ENCODE results near the gene MAPK8IP1.
A peak's percentile ranks its signal among the peaks of the same experiment; 100 is the strongest.
"Not testable (repeated sequence)": the region's sequence is repeated elsewhere in the genome, so short reads cannot be mapped to it uniquely, and the experiment has no call there.

The MAPK8IP1 gene

GRCh38 chr11:45892856-45893255 is 7.4 kb downstream of the MAPK8IP1 start:
- no peak for DNase-seq

- DNase-seq: no peak
These were observed 9.2 kb downstream of the MAPK8IP1 start for GRCh38 chr11:45894555-45895247.

GRCh38 chr11:45895553-45896259 is 10.3 kb downstream of the MAPK8IP1 start:
- no peak for DNase-seq

GRCh38 chr11:45896422-45896984 is 11.1 kb downstream of the MAPK8IP1 start:
- DNase-seq: peak; percentile 44

- no peak for DNase-seq
These were observed 12.1 kb downstream of the MAPK8IP1 start for GRCh38 chr11:45897556-45897955.

- no peak for DNase-seq
These were observed 13.6 kb downstream of the MAPK8IP1 start for GRCh38 chr11:45899086-45899447.

GRCh38 chr11:45899448-45900174 is 14.2 kb downstream of the MAPK8IP1 start:
- peak; percentile 16 for DNase-seq

GRCh38 chr11:45900175-45900800 is 14.8 kb downstream of the MAPK8IP1 start:
- not testable (repeated sequence) for DNase-seq

- no peak for DNase-seq
These were observed 15.6 kb downstream of the MAPK8IP1 start for GRCh38 chr11:45900916-45901617.

GRCh38 chr11:45901626-45902025 is 16.2 kb downstream of the MAPK8IP1 start:
- no peak for DNase-seq

GRCh38 chr11:45902452-45903380 is 17.3 kb downstream of the MAPK8IP1 start:
- DNase-seq: no peak

- DNase-seq: no peak
These were observed 19.0 kb downstream of the MAPK8IP1 start for GRCh38 chr11:45904309-45904915.

GRCh38 chr11:45905095-45905494 is 19.6 kb downstream of the MAPK8IP1 start:
- DNase-seq: no peak

GRCh38 chr11:45905576-45905975 is 20.1 kb downstream of the MAPK8IP1 start:
- DNase-seq: not testable (repeated sequence)

GRCh38 chr11:45906096-45906682 is 20.7 kb downstream of the MAPK8IP1 start:
- no peak for DNase-seq

GRCh38 chr11:45906965-45907611 is 21.6 kb downstream of the MAPK8IP1 start, which contains the start of gene FREY1:
TSS of gene FREY1 (minus strand) at chr11:45907271. CDS start at chr11:45907245, 26 bp downstream.
- no peak for DNase-seq

- DNase-seq: no peak
These were observed 22.5 kb downstream of the MAPK8IP1 start for GRCh38 chr11:45907911-45908370.

GRCh38 chr11:45909594-45910475 is 24.4 kb downstream of the MAPK8IP1 start:
- DNase-seq: no peak

GRCh38 chr11:45910623-45911022 is 25.2 kb downstream of the MAPK8IP1 start:
- DNase-seq: no peak
